T-helper 22 cell (primary cell): ENCODE data around the gene ITPR2.
"Not testable (repeated sequence)": the region's sequence is repeated elsewhere in the genome, so short reads cannot be mapped to it uniquely, and the experiment has no call there.

Experiments used
- DNase-seq: peaks from one replicate; pipeline ENCODE4 v3.0.0-alpha.2; 2020; ENCODE audit warnings: low read depth

The ITPR2 gene

DNA sequence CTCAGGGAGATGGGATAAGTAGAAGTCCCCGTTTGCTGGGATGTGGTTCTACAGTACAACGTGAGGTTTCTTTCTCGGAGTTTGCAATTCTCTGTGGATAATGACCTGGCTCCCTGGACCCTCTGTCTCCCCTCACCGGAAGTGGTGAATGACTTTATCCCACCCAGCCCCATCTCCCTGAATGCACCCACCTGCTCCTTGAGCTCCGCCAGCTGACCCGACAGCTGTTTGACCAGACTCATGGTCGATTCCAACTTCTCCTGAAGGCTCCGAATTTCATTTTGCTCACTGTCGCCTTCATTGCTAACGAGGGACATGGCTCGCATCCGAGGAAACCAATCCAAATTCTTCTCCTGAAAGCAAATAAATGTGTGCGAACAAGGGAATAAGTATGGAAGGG is 493.0 kb downstream of the ITPR2 start:
- no peak for DNase-seq

DNA sequence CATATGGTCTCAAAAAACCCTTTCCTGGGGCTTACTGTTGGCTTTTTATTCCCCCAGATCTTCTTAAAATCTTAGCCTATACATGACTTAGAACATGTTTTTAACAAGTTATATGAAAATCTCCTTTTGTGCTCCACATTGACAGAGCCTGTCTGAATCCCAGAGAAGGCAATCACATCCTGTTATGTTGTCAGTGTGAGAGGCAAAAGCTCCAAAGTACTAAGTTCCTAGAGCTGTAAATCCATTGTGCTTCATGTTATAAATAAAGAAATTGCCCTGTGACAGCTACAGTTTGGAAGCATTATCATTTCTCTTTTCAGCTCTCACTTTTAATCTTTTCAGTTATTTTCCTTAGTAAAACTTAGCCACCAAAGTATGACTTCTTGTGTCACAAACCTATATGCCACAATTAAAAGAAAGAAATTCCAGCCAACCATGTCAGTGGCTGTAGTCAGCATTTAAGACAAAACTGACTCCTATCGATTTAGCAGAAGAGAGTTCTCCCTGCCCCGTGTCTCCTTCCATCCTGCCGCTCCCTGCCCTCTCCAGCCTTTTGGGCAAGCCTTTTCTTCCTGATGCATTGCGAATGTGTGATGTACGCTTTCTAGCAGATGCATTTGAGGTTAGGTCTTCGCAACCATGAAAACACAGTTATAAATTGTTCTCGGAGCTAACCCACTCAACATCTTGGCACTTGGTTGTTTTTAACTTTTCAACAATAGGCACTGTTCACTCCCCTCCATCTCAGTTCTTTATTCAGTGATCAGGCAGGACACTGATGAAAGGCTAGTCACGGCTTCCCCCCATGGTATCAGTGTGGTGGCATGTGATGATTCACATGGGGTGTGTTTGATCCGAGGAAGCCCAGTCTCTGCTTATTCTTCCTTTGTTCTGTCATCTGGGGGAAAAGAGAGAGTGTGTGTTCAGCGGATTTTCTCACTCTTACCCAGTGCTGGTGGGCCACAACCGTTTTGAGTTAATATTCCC is 494.1 kb downstream of the ITPR2 start:
- DNase-seq: no peak

- no peak for DNase-seq
Measured at GRCh38 chr12:26335651-26336050, 497.3 kb downstream of the ITPR2 start.

- no peak for DNase-seq
Measured at GRCh38 chr12:26334621-26335124, 498.3 kb downstream of the ITPR2 start.

DNA sequence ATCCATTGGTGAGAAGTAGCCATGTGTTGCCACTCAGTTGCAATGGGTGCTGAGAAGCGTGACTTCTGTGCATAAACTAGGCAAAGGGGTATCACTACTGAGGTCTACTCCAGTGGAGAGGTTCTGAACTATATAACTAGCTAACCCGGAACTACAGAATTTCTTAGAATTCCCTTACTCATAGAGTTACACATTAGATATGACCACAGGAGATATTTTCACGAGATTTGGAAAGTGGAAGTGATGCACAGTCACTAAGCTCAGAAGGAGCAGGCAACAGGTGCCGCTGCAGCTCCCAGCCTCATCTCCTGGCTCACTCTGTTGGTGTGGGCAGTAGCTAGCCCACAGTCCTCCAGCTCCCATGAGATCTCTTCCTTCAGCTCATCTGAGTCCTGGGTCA is 501.0 kb downstream of the ITPR2 start:
- DNase-seq: no peak

DNA sequence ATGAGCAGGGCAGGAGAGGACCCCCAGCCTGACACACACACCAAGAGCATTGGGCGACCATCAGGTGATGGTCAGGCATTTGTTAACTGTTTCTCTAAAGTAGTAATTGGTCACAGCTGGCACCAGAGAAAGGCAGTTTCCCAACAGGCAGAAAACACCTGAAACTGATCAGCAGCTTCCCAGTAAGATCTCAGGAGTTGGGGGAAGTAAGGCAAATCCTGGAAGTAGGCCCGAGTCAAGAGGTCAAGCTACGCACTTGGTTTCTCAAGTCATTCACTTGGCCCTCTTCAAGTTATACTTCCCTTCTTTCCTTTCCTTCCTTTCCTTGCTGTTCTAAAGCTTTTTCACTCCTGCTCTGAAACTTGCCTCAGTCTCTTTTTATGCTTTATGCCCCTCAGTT is 501.9 kb downstream of the ITPR2 start:
- DNase-seq: no peak

- DNase-seq: no peak
Measured at GRCh38 chr12:26327975-26328644, 504.9 kb downstream of the ITPR2 start.

DNA sequence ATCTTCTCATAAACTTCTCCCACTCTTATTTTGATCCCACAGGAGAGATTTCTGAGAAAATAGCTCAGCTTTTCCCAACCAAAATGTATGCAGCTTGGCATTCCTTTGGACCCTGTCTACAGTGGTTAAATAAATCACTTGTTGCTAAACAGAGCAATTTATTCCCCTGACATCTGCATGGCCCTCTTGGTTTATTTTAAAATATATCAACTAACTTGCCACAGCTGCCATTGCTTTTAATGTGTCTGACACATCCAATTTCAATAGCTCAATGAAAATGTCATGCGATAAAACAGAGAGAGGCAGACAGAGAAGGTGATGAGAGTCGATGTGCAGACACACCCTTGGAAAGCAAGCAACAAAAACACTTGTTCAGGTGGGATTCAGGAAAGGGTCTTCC is 509.3 kb downstream of the ITPR2 start:
- DNase-seq: no peak

DNA sequence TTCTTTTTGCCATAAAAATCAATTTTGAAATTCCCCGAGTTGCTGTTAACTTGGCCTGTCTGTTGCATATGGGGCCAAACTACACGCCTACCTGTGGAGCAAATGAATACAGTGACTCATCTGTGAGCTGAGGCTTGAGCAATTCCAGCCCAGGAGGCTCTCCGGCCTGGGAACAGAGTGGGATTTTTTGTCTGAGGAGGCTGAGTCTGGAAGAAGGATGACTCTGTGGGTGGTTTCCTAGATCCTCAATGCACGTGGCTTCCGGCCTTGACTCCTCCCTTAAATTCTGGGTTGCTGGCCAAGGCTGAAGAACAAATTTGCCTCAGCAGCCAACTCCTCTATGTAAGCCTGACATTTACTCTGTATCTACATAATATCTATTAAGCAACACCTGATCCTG is 513.5 kb downstream of the ITPR2 start:
- no peak for DNase-seq

DNA sequence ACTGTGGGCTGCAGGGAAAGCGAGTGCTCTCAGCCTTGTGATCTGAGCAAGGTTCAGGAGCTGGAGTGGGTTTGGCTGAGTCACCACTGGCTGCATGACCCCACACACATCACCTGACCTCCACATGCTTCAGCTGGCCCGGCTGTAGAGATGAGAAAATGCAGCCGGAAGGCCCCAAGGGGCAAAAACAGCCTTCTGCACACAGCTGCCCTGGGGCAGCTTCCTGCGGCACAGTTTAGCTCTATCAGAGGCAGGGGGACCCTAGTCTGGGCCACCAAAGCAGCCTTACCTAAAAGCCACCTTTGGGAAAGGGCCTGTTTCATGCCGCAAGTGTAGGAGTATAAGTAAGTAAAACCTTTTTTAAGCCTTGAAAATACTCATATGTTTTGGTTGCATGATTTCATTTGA is 514.3 kb downstream of the ITPR2 start:
- DNase-seq: no peak

DNA sequence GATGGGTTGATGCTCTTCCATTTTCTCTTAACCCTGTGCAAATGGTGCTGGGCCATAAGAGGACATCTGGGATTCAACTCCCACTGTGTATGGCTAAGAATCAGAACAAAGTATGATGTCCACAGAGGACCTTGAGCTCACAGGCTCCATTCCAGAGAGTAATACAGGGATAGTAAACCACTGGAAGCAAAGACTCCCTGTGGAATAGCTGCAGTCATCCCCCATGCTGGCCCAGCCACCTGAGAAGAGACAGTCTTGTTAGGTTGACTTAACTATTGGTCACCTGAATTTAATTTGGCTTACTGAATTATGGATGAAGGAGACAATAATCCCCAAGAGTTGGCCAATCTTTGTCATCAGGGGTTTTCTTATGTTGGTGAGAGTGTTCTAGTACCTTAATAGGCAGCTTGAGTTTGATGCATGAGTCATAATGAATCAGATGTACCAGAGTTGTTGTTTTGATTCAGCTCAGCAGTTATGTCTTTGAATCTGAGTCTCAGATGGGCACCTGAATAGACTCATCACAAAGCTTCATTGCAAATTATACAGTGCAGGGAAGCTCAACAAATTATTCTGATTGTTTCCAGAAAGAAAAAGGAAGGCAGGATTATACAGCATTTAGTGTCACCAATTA is 514.9 kb downstream of the ITPR2 start:
- no peak for DNase-seq

GRCh38 chr12:26314103-26314502 is 518.9 kb downstream of the ITPR2 start:
- not testable (repeated sequence) for DNase-seq

GRCh38 chr12:26310489-26310888 is 522.5 kb downstream of the ITPR2 start:
- not testable (repeated sequence) for DNase-seq

GRCh38 chr12:26309634-26310033 is 523.4 kb downstream of the ITPR2 start:
- DNase-seq: no peak

- no peak for DNase-seq
Measured at GRCh38 chr12:26304273-26304672, 528.7 kb downstream of the ITPR2 start.

DNA sequence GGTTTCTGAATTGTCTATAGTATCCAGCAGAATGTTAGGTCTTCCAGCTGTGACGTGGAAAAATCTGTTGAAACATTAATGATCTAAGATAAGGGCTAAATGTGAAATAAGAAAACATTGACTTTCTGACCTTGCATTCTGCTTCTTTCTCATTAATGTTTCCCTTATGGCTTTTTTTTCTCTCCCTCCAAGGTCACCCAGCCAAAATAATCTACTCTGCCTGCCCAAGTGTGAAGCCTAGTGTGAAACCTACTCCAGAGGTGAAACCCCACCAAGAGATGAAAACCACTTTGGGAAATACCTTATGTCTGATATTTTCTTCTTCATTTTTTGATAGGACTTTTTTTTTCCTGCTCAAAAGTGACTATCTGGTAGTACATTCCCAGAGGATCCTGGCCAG is 529.6 kb downstream of the ITPR2 start:
- DNase-seq: no peak

- no peak for DNase-seq
Measured at GRCh38 chr12:26302776-26303175, 530.2 kb downstream of the ITPR2 start.

DNA sequence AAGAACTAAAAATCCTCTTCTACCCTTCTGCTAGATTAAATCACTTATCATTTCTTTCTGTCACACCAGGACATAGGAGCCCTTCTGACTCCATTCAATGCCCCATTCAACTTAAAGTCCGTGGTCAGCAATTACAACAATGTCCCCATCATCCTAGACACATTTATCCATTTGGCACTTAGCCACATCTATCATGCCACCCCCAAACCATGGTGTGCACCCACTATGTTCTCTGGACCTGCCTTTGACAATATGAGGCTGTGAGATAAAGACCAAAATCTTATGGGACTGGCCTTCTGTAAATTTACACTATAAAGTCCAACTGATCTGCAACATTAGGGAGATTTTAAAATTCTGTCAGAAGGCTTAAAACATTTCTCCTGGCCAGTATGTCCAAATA is 533.2 kb downstream of the ITPR2 start:
- no peak for DNase-seq

DNA sequence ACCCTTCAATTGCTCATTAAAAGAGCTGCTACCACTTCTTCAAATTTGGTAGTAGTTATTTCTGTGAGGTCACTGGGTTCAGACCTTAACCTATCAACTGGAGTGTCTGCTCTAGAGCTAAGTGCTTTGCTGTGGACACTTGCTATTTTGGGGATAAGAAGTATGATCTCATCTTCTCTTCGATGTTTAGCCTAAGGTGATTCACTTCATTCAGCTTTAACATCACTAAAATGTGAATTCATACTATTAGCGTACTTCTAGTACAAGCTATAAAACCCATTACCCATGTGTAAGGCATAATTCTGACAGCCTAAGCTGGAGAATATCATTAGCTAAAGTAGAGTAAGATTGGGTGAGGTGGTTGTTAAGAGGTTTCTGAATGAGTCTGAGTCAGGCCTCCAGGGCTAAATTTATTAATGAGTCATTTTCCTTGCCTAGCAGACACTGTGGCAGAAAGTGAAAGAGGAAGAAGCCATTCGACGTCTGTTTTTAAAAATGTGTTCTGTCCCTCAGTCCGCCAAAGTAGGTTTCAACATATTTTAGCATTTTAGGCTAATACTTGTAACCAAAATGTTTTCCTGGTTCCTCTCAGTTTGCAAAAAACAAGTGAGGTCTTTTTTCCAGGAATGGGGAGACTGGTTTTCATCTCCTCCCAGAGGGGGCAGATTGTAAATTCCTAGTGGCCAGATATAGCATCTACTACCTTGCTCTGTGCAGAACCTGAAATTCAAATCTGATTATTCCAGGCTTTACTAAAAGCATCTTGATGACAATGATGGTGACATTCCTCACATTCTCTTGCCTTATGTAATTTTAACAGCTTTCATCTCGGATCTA is 534.0 kb downstream of the ITPR2 start:
- DNase-seq: no peak

GRCh38 chr12:26297396-26298070 is 535.5 kb downstream of the ITPR2 start:
- DNase-seq: no peak

- DNase-seq: no peak
Measured at GRCh38 chr12:26295001-26295400, 538.0 kb downstream of the ITPR2 start.
